Left lung (tissue), 10 donors: Measurements from ENCODE around the gene EIF5B. TPM values are rescaled to one million over a fixed set of nuclear protein-coding genes. Genes with fewer than 3 reads are reported as not detected.
"Not testable (repeated sequence)": the region's sequence is repeated elsewhere in the genome, so short reads cannot be mapped to it uniquely, and the experiment has no call there.

Experiments used
- ATAC-seq: fragments of 200-7000 bp; cut with Tn5 transposase; one replicate; pipeline ENCODE4 v1.9.1; 2020; ENCODE audit warnings: moderate library complexity
- DNase-seq, 4 donors: peaks; one replicate each; pipeline ENCODE4 v3.0.0-alpha.2; 2013 to 2020
- H3K27ac ChIP-seq, 2 donors: fragments of 200-600 bp; sonication (generic) in 1 of 2; one replicate each; pipeline versions ENCODE4 v1.5.0 to v1.8.0; 2020 to 2021
- H3K27me3 ChIP-seq, 2 donors: fragments of 200-600 bp; sonication (generic) in 1 of 2; one replicate each; pipeline versions ENCODE4 v1.5.0 to v1.8.0; 2020 to 2021
- H3K36me3 ChIP-seq, 2 donors: fragments of 200-600 bp; sonication (generic) in 1 of 2; one replicate each; pipeline versions ENCODE4 v1.5.0 to v1.8.0; 2020 to 2021
- H3K4me1 ChIP-seq, 2 donors: fragments of 200-600 bp; one replicate each; pipeline ENCODE4 v1.8.0; 2021
- H3K4me3 ChIP-seq, 2 donors: fragments of 200-600 bp; sonication (generic) in 1 of 2; one replicate each; pipeline versions ENCODE4 v1.5.0 to v1.8.0; 2020 to 2021; ENCODE audit warnings: mild to moderate bottlenecking in 1 of 2
- H3K9me3 ChIP-seq, 2 donors: fragments of 200-600 bp; sonication (generic) in 1 of 2; one replicate each; pipeline versions ENCODE4 v1.5.0 to v1.8.0; 2020 to 2021
- intact Hi-C, 2 donors: fragments of 100-400 bp; cut with DNase I; formaldehyde crosslinking; loops; one replicate each; pipeline versions ENCODE4 v1.11.2 to v1.14.2; 2022
- polyA plus RNA-seq, 6 donors: library from polyadenylated mRNA; unstranded; fragments of 120-200 nt; gene quantifications; one replicate each; pipeline ENCODE4 v1.2.1, GENCODE V29; 2013; ENCODE audit not compliant: insufficient read length in 6 of 6
- total RNA-seq, 2 donors: library from RNA; stranded (reverse); fragmentation: NEBNext Ultra II Directional; extraction: Animal tissue kit (Norgen Biotek cat#: 25700); gene quantifications; one replicate each; pipeline ENCODE4 v1.2.1, GENCODE V29; 2021
- TF ChIP-seq, protein P1 (sequence below), 2 donors: fragments of 200-600 bp; sonication (generic) in 1 of 2; IDR thresholded peaks; one replicate each; pipeline versions ENCODE4 v1.5.0 to v1.8.0; 2021; ENCODE audit warnings: antibody characterized with exemption in 2 of 2
- donor health status: DM: no; HTN: yes; CAD: no.
- donor health status: DM: no; HTN: no; CAD: no.

EIF5B gene
- total and polyA plus RNA-seq, 8 donors: 27.6 to 66.0 (median 59.1) TPM

GRCh38 chr2:99350194-99350593 lies 13.0 kb downstream of the EIF5B start:
- no peak for ATAC-seq
- Histone ChIP-seq H3K9me3 (no peaks in the 10 kb centered on the region), H3K27me3 (no peaks in the 10 kb centered on the region), H3K4me3 (no peak overlapping the region), H3K36me3 (no peaks in the 10 kb centered on the region), H3K27ac (no peak overlapping the region), H3K4me1 (no peaks in the 10 kb centered on the region)
- no peak for DNase-seq
- intact Hi-C loops: no loop called here
- TF ChIP-seq, protein P1, sequence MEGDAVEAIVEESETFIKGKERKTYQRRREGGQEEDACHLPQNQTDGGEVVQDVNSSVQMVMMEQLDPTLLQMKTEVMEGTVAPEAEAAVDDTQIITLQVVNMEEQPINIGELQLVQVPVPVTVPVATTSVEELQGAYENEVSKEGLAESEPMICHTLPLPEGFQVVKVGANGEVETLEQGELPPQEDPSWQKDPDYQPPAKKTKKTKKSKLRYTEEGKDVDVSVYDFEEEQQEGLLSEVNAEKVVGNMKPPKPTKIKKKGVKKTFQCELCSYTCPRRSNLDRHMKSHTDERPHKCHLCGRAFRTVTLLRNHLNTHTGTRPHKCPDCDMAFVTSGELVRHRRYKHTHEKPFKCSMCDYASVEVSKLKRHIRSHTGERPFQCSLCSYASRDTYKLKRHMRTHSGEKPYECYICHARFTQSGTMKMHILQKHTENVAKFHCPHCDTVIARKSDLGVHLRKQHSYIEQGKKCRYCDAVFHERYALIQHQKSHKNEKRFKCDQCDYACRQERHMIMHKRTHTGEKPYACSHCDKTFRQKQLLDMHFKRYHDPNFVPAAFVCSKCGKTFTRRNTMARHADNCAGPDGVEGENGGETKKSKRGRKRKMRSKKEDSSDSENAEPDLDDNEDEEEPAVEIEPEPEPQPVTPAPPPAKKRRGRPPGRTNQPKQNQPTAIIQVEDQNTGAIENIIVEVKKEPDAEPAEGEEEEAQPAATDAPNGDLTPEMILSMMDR (IDR thresholded peaks at IDR 0.05): no peak

DNA sequence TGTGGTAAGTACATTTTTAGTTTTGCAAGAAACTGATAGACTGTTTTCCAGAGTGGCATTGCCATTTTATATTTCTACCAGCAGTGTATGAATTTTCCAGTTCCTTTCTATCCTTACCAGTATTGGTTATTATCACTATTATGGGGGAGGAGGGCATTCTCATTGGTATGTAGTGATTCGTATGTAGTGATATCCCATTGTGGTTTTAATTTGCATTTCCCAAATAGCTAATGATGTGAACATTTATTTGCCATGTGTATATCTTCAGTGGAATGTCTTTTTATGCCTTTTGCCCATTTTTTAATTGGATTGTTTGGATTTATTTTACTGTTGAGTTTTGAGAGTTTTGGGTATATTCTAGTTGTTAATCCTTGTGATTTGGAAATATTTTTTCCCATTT lies 16.9 kb downstream of the EIF5B start:
- Histone ChIP-seq H3K27ac (no peak overlapping the region), H3K27me3 (no peaks in the 10 kb centered on the region), H3K9me3 (no peaks in the 10 kb centered on the region), H3K4me3 (no peak overlapping the region), H3K36me3 (no peaks in the 10 kb centered on the region), H3K4me1 (no peaks in the 10 kb centered on the region)
- TF ChIP-seq, protein P1 (IDR thresholded peaks at IDR 0.05): no peak
- intact Hi-C loops: no loop called here
- DNase-seq (no peak), ATAC-seq (no peak)

- H3K36me3 ChIP-seq, DNase-seq, H3K9me3 ChIP-seq, H3K4me3 ChIP-seq, ATAC-seq, H3K4me1 ChIP-seq, H3K27ac ChIP-seq, intact Hi-C loops, H3K27me3 ChIP-seq: not testable (repeated sequence)
Observed at GRCh38 chr2:99354825-99355224, 17.6 kb downstream of the EIF5B start.

DNA sequence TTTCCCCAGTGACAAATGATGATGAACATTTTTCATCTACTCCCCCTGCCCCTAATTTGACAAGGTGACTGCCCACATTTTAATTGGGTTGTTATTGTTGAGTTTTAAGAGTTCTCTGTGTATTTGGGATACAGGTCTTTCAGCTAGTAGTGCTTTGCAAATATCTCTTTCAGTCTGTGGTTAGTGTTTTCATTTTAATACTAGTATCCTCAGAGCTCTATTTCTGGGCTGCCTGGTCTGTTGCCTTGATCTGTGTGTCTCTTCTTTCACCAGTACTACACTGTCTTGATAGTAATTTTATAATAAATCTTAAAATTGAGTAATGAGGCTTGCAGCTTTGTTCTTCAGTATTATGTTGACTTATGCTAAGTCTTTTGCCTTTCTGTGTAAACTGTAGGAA lies 19.7 kb downstream of the EIF5B start:
- no peaks in the 10 kb centered on the region for H3K4me1 ChIP-seq
- peaks cover 0 to 12% of the 10 kb centered on the region in 2 donors for H3K36me3 ChIP-seq
- no peak for DNase-seq
- no peak overlapping the region for H3K4me3 ChIP-seq
- TF ChIP-seq, protein P1 (IDR thresholded peaks at IDR 0.05): no peak
- no peaks in the 10 kb centered on the region for H3K27me3 ChIP-seq
- no peak for ATAC-seq
- intact Hi-C loops: no loop called here
- H3K9me3 ChIP-seq: no peaks in the 10 kb centered on the region
- no peak overlapping the region for H3K27ac ChIP-seq

DNA sequence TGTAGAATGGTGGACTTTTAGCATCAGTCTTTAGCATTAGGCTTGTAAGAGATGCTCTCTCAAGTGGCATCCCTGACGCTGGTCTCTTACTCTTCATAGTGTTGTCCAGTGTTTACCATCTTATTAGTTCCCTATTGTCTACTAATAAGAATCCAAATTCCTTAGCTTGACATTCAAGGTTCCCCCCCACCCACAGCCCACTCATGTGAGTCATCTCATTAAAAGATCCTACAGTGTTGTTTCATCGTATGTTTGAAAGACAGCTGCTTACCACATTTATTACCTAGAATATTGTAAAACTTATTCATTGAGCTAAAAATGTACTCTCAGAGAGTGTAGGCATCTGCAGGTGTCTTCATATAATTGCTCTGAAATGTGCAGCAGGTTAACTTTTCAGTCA lies 28.5 kb downstream of the EIF5B start:
- ATAC-seq (no peak), DNase-seq (no peak)
- H3K36me3 ChIP-seq: peaks cover 0 to 98% of the 10 kb centered on the region in 2 donors
- H3K27ac ChIP-seq: no peak overlapping the region
- H3K27me3 ChIP-seq: no peaks in the 10 kb centered on the region
- intact Hi-C loops: no loop called here
- H3K9me3 ChIP-seq: no peaks in the 10 kb centered on the region
- TF ChIP-seq, protein P1 (IDR thresholded peaks at IDR 0.05): no peak
- H3K4me3 ChIP-seq: no peak overlapping the region
- no peaks in the 10 kb centered on the region for H3K4me1 ChIP-seq

- H3K27ac ChIP-seq, intact Hi-C loops: not testable (repeated sequence)
Observed at GRCh38 chr2:99368854-99369253, 31.7 kb downstream of the EIF5B start.

More at GRCh38 chr2:99368854-99369253, 31.7 kb downstream of the EIF5B start:
- not testable (repeated sequence) for H3K27me3 ChIP-seq, H3K4me3 ChIP-seq, ATAC-seq, H3K9me3 ChIP-seq, DNase-seq, H3K4me1 ChIP-seq
- peaks cover 0 to 97% of the 10 kb centered on the region in 2 donors for H3K36me3 ChIP-seq
